ENCODE measurements around the gene CAND1.

CAND1 gene

GRCh38 chr12:67365131-67365530, 96.0 kb downstream of the CAND1 start:
- in situ Hi-C loops (cut with HindIII; ENCODE audit: low pct_ligation_motif_present, low pct_unique_long_range_greater_than_20kb, low sequenced_read_pairs): no loop called here
- no peak for DNase-seq

GRCh38 chr12:67367843-67368242, 98.7 kb downstream of the CAND1 start:
- no peak for DNase-seq
- in situ Hi-C loops (cut with HindIII; ENCODE audit: low pct_ligation_motif_present, low pct_unique_long_range_greater_than_20kb, low sequenced_read_pairs): no loop called here
